Measurements from ENCODE around the gene PLEKHA6.

DNA sequence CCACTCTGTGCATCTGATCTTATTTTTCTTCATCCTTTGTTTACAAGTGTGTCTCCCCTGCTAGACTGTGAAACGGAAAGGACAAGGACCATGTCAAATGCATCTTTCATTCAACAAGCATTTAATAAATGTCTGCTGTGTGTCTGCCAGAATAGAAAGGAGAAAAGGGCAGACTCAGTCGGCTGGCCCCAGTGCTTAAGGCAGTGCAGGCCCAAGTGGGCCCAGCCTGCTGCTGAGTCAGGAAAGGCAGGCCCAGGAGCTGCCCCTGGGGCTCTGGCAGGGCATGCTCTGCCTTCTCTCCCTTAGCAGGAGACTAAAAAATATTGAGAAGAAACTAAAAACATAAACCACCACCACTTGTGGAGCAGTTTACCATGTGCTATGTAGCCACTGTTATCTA, 38.1 kb downstream of the PLEKHA6 start:
- TF ChIP-seq GLIS3 (CRISPR knock-in tag; IDR thresholded peaks at IDR 0.05) = no peak
- no peak for TF ChIP-seq ZNF70 (CRISPR knock-in tag; IDR thresholded peaks at IDR 0.05)
- TF ChIP-seq, protein P1, sequence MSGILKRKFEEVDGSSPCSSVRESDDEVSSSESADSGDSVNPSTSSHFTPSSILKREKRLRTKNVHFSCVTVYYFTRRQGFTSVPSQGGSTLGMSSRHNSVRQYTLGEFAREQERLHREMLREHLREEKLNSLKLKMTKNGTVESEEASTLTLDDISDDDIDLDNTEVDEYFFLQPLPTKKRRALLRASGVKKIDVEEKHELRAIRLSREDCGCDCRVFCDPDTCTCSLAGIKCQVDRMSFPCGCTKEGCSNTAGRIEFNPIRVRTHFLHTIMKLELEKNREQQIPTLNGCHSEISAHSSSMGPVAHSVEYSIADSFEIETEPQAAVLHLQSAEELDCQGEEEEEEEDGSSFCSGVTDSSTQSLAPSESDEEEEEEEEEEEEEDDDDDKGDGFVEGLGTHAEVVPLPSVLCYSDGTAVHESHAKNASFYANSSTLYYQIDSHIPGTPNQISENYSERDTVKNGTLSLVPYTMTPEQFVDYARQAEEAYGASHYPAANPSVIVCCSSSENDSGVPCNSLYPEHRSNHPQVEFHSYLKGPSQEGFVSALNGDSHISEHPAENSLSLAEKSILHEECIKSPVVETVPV (CRISPR knock-in tag; IDR thresholded peaks at IDR 0.05) = no peak
- no peak for TF ChIP-seq BACH2 (CRISPR knock-in tag; IDR thresholded peaks at IDR 0.05; ENCODE audit: borderline replicate concordance)
- TF ChIP-seq, protein P2, sequence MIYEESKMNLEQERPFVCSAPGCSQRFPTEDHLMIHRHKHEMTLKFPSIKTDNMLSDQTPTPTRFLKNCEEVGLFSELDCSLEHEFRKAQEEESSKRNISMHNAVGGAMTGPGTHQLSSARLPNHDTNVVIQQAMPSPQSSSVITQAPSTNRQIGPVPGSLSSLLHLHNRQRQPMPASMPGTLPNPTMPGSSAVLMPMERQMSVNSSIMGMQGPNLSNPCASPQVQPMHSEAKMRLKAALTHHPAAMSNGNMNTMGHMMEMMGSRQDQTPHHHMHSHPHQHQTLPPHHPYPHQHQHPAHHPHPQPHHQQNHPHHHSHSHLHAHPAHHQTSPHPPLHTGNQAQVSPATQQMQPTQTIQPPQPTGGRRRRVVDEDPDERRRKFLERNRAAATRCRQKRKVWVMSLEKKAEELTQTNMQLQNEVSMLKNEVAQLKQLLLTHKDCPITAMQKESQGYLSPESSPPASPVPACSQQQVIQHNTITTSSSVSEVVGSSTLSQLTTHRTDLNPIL (CRISPR knock-in tag; IDR thresholded peaks at IDR 0.05; ENCODE audit: low read depth) = no peak
- no peak for TF ChIP-seq CSDC2 (CRISPR knock-in tag; IDR thresholded peaks at IDR 0.05)
- TF ChIP-seq, protein P3, sequence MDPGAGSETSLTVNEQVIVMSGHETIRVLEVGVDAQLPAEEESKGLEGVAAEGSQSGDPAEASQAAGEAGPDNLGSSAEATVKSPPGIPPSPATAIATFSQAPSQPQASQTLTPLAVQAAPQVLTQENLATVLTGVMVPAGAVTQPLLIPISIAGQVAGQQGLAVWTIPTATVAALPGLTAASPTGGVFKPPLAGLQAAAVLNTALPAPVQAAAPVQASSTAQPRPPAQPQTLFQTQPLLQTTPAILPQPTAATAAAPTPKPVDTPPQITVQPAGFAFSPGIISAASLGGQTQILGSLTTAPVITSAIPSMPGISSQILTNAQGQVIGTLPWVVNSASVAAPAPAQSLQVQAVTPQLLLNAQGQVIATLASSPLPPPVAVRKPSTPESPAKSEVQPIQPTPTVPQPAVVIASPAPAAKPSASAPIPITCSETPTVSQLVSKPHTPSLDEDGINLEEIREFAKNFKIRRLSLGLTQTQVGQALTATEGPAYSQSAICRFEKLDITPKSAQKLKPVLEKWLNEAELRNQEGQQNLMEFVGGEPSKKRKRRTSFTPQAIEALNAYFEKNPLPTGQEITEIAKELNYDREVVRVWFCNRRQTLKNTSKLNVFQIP (CRISPR knock-in tag; IDR thresholded peaks at IDR 0.05; ENCODE audit: borderline replicate concordance, low read depth) = no peak
- TF ChIP-seq ZNF8 (CRISPR knock-in tag; IDR thresholded peaks at IDR 0.05) = no peak
- no peak for TF ChIP-seq OSR1 (CRISPR knock-in tag; IDR thresholded peaks at IDR 0.05)
- no peak for TF ChIP-seq ZFP30 (CRISPR knock-in tag; IDR thresholded peaks at IDR 0.05)
- no peak for TF ChIP-seq ARNTL (CRISPR knock-in tag; IDR thresholded peaks at IDR 0.05; ENCODE audit: borderline replicate concordance, low read depth)
- TF ChIP-seq, protein P4, sequence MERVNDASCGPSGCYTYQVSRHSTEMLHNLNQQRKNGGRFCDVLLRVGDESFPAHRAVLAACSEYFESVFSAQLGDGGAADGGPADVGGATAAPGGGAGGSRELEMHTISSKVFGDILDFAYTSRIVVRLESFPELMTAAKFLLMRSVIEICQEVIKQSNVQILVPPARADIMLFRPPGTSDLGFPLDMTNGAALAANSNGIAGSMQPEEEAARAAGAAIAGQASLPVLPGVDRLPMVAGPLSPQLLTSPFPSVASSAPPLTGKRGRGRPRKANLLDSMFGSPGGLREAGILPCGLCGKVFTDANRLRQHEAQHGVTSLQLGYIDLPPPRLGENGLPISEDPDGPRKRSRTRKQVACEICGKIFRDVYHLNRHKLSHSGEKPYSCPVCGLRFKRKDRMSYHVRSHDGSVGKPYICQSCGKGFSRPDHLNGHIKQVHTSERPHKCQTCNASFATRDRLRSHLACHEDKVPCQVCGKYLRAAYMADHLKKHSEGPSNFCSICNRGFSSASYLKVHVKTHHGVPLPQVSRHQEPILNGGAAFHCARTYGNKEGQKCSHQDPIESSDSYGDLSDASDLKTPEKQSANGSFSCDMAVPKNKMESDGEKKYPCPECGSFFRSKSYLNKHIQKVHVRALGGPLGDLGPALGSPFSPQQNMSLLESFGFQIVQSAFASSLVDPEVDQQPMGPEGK (CRISPR knock-in tag; IDR thresholded peaks at IDR 0.05; ENCODE audit: borderline replicate concordance) = no peak
- no peak for TF ChIP-seq ZNF565 (CRISPR knock-in tag; conservative IDR thresholded peaks at IDR 0.05; ENCODE audit: low read depth)
- no peak for TF ChIP-seq ZFP3 (CRISPR knock-in tag; IDR thresholded peaks at IDR 0.05)
